HG02884 (cell line): ENCODE data around the gene B9D2.
"Not testable (repeated sequence)": the region's sequence is repeated elsewhere in the genome, so short reads cannot be mapped to it uniquely, and the experiment has no call there.

ENCODE experiments used
- ATAC-seq: cut with Tn5 transposase; IDR thresholded peaks from one replicate; pipeline ENCODE4 v1.9.1; 2021; ENCODE audit warnings: mild to moderate bottlenecking, moderate library complexity; ENCODE audit not compliant: unreplicated experiment

Gene B9D2

GRCh38 chr19:41363753-41364523, at the start of gene B9D2:
TSS of gene B9D2 (minus strand) at chr19:41364149. CDS start at chr19:41363519, 630 bp downstream.
- ATAC-seq = peak; percentile 69

- ATAC-seq = no peak
Measured at GRCh38 chr19:41412953-41413352, 49.0 kb upstream of the B9D2 start.

- ATAC-seq = no peak
Measured at GRCh38 chr19:41411968-41412265, 48.0 kb upstream of the B9D2 start.

GRCh38 chr19:41411100-41411967, 47.4 kb upstream of the B9D2 start:
- ATAC-seq = no peak

GRCh38 chr19:41410336-41411054, 46.5 kb upstream of the B9D2 start:
- no peak for ATAC-seq

- ATAC-seq = no peak
Measured at GRCh38 chr19:41409288-41409687, 45.3 kb upstream of the B9D2 start.

- not testable (repeated sequence) for ATAC-seq
Measured at GRCh38 chr19:41408846-41409245, 44.9 kb upstream of the B9D2 start.

- no peak for ATAC-seq
Measured at GRCh38 chr19:41408256-41408655, 44.3 kb upstream of the B9D2 start.

GRCh38 chr19:41407271-41407670, 43.3 kb upstream of the B9D2 start:
- no peak for ATAC-seq

- ATAC-seq = no peak
Measured at GRCh38 chr19:41405776-41406175, 41.8 kb upstream of the B9D2 start.

GRCh38 chr19:41403181-41403970, 39.4 kb upstream of the B9D2 start:
- ATAC-seq = no peak

GRCh38 chr19:41402010-41402409, 38.1 kb upstream of the B9D2 start:
- ATAC-seq = no peak

GRCh38 chr19:41401483-41401882, 37.5 kb upstream of the B9D2 start:
- ATAC-seq = no peak

- ATAC-seq = no peak
Measured at GRCh38 chr19:41399525-41399924, 35.6 kb upstream of the B9D2 start.

GRCh38 chr19:41399091-41399490, 35.1 kb upstream of the B9D2 start:
- ATAC-seq = no peak

- ATAC-seq = no peak
Measured at GRCh38 chr19:41398598-41398997, 34.6 kb upstream of the B9D2 start.

- ATAC-seq = no peak
Measured at GRCh38 chr19:41398050-41398418, 34.1 kb upstream of the B9D2 start.

- peak; percentile 89 for ATAC-seq
Measured at GRCh38 chr19:41397086-41398049, 33.4 kb upstream of the B9D2 start, which contains the start of the genes BCKDHA and EXOSC5. TSS of gene BCKDHA (plus strand) at chr19:41397818. CDS start at chr19:41397828, 10 bp downstream. TSS of gene EXOSC5 (minus strand) at chr19:41397359. CDS start at chr19:41397328, 31 bp downstream.

- no peak for ATAC-seq
Measured at GRCh38 chr19:41395355-41395754, 31.4 kb upstream of the B9D2 start.
